DND-41 (cell line): Measurements from ENCODE around the gene MCEE.

Experiments
- ATAC-seq: fragments of 200-7000 bp; cut with Tn5 transposase; 3 replicates; pipeline ENCODE4 v1.9.1; 2021; ENCODE audit warnings: low read depth; ENCODE audit not compliant: insufficient read depth
- DNase-seq: peaks from one replicate; pipeline ENCODE4 v3.0.0-alpha.2; 2020
- H2AFZ ChIP-seq: 2 replicates; pipeline ENCODE4 v1.6.0; 2012; ENCODE audit warnings: low read depth, low read length
- H3K27ac ChIP-seq: 2 replicates; pipeline ENCODE4 v1.5.1; 2012; ENCODE audit warnings: low read length, inconsistent platforms
- H3K27me3 ChIP-seq: fragments of 200-600 bp; sonication (generic); 2 replicates; pipeline ENCODE4 v1.6.0; 2012; ENCODE audit warnings: low read length, mild to moderate bottlenecking, inconsistent platforms; ENCODE audit not compliant: insufficient read depth, poor library complexity
- H3K36me3 ChIP-seq: 2 replicates; pipeline ENCODE4 v1.5.1; 2012; ENCODE audit warnings: low read length, inconsistent platforms; ENCODE audit not compliant: insufficient read depth
- H3K4me1 ChIP-seq: 2 replicates; pipeline ENCODE4 v1.5.1; 2012; ENCODE audit warnings: mild to moderate bottlenecking, low read length; ENCODE audit not compliant: insufficient read depth
- H3K4me2 ChIP-seq: 2 replicates; pipeline ENCODE4 v1.6.0; 2012; ENCODE audit warnings: mild to moderate bottlenecking, moderate library complexity, low read length, inconsistent platforms; ENCODE audit not compliant: insufficient read depth
- H3K4me3 ChIP-seq, 2 experiments: fragments of 200-600 bp in 1 of 2; shearing (Covaris generic) in 1 of 2; 2 replicates each; pipeline ENCODE4 v1.5.1; 2012 to 2016; ENCODE audit warnings: inconsistent platforms in 2 of 2, low read length in 2 of 2, mild to moderate bottlenecking in 2 of 2, low read depth in 1 of 2, moderate library complexity in 1 of 2
- H3K79me2 ChIP-seq: 2 replicates; pipeline ENCODE4 v1.6.0; 2012; ENCODE audit warnings: low read length, inconsistent platforms; ENCODE audit not compliant: insufficient read depth
- H3K9ac ChIP-seq: 2 replicates; pipeline ENCODE4 v1.6.0; 2012; ENCODE audit warnings: low read depth, mild to moderate bottlenecking, inconsistent platforms, low read length, moderate library complexity
- H3K9me3 ChIP-seq: 2 replicates; pipeline ENCODE4 v1.5.1; 2012; ENCODE audit warnings: low read length, moderate library complexity, mild to moderate bottlenecking, inconsistent platforms; ENCODE audit not compliant: insufficient read depth, severe bottlenecking
- H4K20me1 ChIP-seq: 2 replicates; pipeline ENCODE4 v1.6.0; 2012; ENCODE audit warnings: low read length; ENCODE audit not compliant: insufficient read depth
- EZH2 ChIP-seq: IDR thresholded peaks from 3 replicates; pipeline ENCODE4 v1.6.1; 2012; ENCODE audit warnings: borderline replicate concordance, low read depth, mild to moderate bottlenecking, moderate library complexity, low read length, inconsistent platforms; ENCODE audit not compliant: severe bottlenecking
- TF ChIP-seq, protein P1 (sequence below): IDR thresholded peaks from 2 replicates; pipeline ENCODE4 v1.5.1; 2012; ENCODE audit warnings: borderline replicate concordance, low read length, moderate library complexity, mild to moderate bottlenecking; ENCODE audit not compliant: poor library complexity, severe bottlenecking; ENCODE audit errors: extremely low read depth

The MCEE gene

DNA sequence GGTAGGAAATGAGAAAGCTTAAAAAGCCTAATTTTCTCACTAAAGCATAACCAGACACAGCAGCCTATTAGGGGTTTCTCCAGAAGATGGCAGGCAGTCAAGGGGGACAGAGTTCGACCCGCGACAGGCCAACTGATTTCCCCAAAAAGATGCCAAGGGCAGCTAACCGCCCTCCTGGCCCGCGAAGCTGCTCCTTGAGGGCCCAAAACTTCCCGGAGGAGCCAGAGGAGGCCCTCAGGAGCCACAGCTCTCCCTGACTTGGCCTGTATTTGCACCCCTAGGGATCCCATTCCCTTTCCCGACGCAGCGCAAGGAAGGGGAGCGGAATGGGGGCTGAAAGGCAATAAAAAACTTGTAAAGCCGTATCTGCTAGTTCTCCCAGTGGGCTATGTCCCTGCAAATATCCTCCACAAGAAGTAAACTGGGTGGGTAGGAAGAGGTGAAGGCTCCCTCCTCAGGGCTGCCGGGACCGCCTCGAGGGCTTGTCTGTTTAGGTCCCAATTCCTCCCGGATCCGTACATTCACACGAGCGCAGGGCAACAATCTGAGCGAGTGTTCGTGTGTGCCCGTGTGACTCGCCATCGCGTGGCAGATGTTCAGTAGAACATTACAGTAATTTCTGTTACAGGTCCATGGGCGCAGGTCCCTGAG, 62.3 kb downstream of the MCEE start:
- H3K9ac ChIP-seq, result peak overlapping the region; percentile 67
- H3K4me1 ChIP-seq, result peaks cover 48% of the 10 kb centered on the region
- DNase-seq, result no peak
- H3K79me2 ChIP-seq, result peaks cover 30% of the 10 kb centered on the region
- TF ChIP-seq, protein P1, sequence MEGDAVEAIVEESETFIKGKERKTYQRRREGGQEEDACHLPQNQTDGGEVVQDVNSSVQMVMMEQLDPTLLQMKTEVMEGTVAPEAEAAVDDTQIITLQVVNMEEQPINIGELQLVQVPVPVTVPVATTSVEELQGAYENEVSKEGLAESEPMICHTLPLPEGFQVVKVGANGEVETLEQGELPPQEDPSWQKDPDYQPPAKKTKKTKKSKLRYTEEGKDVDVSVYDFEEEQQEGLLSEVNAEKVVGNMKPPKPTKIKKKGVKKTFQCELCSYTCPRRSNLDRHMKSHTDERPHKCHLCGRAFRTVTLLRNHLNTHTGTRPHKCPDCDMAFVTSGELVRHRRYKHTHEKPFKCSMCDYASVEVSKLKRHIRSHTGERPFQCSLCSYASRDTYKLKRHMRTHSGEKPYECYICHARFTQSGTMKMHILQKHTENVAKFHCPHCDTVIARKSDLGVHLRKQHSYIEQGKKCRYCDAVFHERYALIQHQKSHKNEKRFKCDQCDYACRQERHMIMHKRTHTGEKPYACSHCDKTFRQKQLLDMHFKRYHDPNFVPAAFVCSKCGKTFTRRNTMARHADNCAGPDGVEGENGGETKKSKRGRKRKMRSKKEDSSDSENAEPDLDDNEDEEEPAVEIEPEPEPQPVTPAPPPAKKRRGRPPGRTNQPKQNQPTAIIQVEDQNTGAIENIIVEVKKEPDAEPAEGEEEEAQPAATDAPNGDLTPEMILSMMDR, result no peak
- no peak for TF ChIP-seq EZH2
- peak overlapping the region; percentile 98 for H3K27ac ChIP-seq
- H2AFZ ChIP-seq, result peak overlapping the region; percentile 98
- ATAC-seq, result peak; percentile 44
- no peaks in the 10 kb centered on the region for H3K9me3 ChIP-seq
- peaks cover 13% of the 10 kb centered on the region for H4K20me1 ChIP-seq
- peaks cover 5% of the 10 kb centered on the region for H3K27me3 ChIP-seq
- peak overlapping the region; percentile 87 to 89 for H3K4me3 ChIP-seq
- peak overlapping the region; percentile 83 for H3K4me2 ChIP-seq
- H3K36me3 ChIP-seq, result peaks cover 17% of the 10 kb centered on the region

DNA sequence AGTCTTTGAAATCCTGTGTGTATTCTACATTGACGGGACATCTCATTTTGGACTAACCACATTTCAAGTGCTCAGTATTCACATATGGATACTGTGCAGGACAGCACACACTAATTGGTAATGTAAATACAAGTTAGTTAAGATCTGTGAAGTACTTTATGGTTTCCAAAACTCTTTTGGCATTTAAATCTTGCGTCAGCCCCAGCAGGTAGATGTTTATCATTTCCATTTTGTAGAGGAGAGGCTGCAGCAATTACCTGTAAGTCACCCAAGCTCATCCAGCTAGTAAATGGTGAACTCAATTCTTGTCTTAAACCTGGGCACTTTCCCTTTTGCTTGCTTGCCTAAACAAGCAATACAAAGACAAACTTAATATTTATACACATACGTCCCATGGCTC, 63.2 kb downstream of the MCEE start:
- ATAC-seq, result no peak
- Histone ChIP-seq H3K4me2 (peak overlapping the region; percentile 83), H3K4me3 (no peak overlapping the region; a peak in 1 of 4 replicates), H3K36me3 (peaks cover 9% of the 10 kb centered on the region; the same call in 1 of the 2 replicates), H3K4me1 (peaks cover 45% of the 10 kb centered on the region), H3K79me2 (peaks cover 30% of the 10 kb centered on the region), H2AFZ (no peak overlapping the region), H3K9me3 (no peaks in the 10 kb centered on the region), H3K9ac (peak overlapping the region; percentile 67), H4K20me1 (peaks cover 12% of the 10 kb centered on the region; the same call in 1 of the 2 replicates), H3K27ac (no peak overlapping the region), H3K27me3 (peaks cover 5% of the 10 kb centered on the region)
- TF ChIP-seq, protein P1, result no peak
- no peak for TF ChIP-seq EZH2
- no peak for DNase-seq

DNA sequence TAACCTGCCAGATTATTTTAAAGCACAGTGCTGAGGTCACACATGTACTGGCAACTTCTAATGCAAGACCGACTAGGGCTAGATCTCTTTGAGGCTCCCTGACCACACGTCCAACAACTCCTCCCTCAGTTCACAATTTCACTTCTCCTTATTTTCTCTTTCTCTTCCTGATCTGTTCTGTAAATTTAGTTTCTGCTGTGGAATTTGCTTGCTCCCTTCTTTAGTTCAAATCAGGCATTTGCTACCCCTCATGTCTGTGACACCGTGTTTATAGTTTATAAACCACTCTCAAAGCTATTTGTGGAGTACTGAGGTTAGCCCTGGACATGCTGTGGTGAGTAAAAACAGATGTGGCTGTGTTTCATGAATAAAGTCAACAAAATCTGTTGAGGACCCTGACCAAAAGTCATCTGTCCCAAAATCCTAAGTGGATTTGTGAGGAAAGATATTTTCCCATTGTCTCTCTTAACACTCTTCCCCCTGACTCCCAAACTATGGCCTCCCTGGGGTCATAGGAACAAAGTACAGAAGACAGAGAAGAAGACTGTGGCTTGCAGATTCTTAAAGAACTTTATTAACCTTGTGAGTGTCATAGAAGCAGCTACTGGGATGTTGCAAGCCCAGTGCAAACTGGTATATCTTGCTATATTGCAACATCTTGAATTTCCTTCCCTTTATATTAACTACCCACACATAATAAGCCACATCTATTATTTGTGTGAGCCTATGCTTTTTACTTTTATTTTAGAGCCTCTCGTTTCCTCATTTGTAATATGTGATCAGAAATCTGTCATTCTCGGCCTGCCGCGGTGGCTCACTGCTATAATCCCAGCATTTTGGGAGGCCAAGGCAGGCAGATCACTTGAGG, 65.0 kb downstream of the MCEE start:
- TF ChIP-seq, protein P1, result no peak
- no peak for TF ChIP-seq EZH2
- H3K4me2 ChIP-seq, result no peak overlapping the region
- peaks cover 15% of the 10 kb centered on the region for H3K79me2 ChIP-seq
- H3K36me3 ChIP-seq, result no peaks in the 10 kb centered on the region
- H3K27me3 ChIP-seq, result peaks cover 16% of the 10 kb centered on the region
- H4K20me1 ChIP-seq, result 0 out of 2 replicates have a peak, but pooled peaks cover 4% of the 10 kb centered on the region
- ATAC-seq (no peak), DNase-seq (no peak)
- H3K27ac ChIP-seq, result no peak overlapping the region
- no peak overlapping the region for H2AFZ ChIP-seq
- no peak overlapping the region for H3K4me3 ChIP-seq
- H3K9me3 ChIP-seq, result no peaks in the 10 kb centered on the region
- peaks cover 26% of the 10 kb centered on the region for H3K4me1 ChIP-seq
- H3K9ac ChIP-seq, result no peak overlapping the region
